Measurements from ENCODE around the gene ARIH2.

GRCh38 chr3:48957006-48957705 lies 38.5 kb downstream of the ARIH2 start:
- TF ChIP-seq, protein P1, sequence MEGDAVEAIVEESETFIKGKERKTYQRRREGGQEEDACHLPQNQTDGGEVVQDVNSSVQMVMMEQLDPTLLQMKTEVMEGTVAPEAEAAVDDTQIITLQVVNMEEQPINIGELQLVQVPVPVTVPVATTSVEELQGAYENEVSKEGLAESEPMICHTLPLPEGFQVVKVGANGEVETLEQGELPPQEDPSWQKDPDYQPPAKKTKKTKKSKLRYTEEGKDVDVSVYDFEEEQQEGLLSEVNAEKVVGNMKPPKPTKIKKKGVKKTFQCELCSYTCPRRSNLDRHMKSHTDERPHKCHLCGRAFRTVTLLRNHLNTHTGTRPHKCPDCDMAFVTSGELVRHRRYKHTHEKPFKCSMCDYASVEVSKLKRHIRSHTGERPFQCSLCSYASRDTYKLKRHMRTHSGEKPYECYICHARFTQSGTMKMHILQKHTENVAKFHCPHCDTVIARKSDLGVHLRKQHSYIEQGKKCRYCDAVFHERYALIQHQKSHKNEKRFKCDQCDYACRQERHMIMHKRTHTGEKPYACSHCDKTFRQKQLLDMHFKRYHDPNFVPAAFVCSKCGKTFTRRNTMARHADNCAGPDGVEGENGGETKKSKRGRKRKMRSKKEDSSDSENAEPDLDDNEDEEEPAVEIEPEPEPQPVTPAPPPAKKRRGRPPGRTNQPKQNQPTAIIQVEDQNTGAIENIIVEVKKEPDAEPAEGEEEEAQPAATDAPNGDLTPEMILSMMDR (optimal IDR thresholded peaks at IDR 0.05 in 1 of 3, IDR thresholded peaks at IDR 0.05 in 1 of 3, conservative IDR thresholded peaks at IDR 0.05 in 1 of 3; ENCODE audit: extremely low read depth in 1 of 3, insufficient read depth in 2 of 3, low read length in 3 of 3): no peak
- no peak for TF ChIP-seq EZH2 (IDR thresholded peaks at IDR 0.05; ENCODE audit: low read length)

Data from keratinocyte (primary cell).